OCI-LY3 (cell line): ENCODE data around the gene UBE2U.

ENCODE experiments used
- H2AFZ ChIP-seq: fragments of 200-600, 300-600 bp; shearing (Covaris generic); 2 replicates; pipeline ENCODE4 v1.6.0; 2014; ENCODE audit warnings: antibody characterized with exemption, low read depth, low read length
- H3K27ac ChIP-seq: fragments of 200-600, 300-600 bp; sonication (generic); 2 replicates; pipeline ENCODE4 v1.5.1; 2014; ENCODE audit warnings: mild to moderate bottlenecking, low read length, moderate library complexity, mixed read lengths
- H3K27me3 ChIP-seq: fragments of 200-600, 300-600 bp; sonication (generic); 2 replicates; pipeline ENCODE4 v1.6.1; 2014; ENCODE audit warnings: low read depth, low read length, mixed read lengths
- H3K36me3 ChIP-seq: fragments of 200-600, 300-600 bp; sonication (generic); replicated peaks from 2 replicates; pipeline ENCODE3; 2014; ENCODE audit warnings: low read depth, low read length, mixed read lengths
- H3K4me1 ChIP-seq: fragments of 300-600, 200-600 bp; sonication (generic); 2 replicates; pipeline ENCODE4 v1.6.1; 2014; ENCODE audit warnings: low read length, mixed read lengths
- H3K4me2 ChIP-seq: fragments of 200-600, 300-600 bp; sonication (generic); 2 replicates; pipeline ENCODE4 v1.6.1; 2014; ENCODE audit warnings: low read length, mixed read lengths
- H3K4me3 ChIP-seq: fragments of 300-600, 200-600 bp; sonication (generic); 2 replicates; pipeline ENCODE4 v1.5.1; 2014; ENCODE audit warnings: antibody characterized with exemption, mild to moderate bottlenecking, low read length, moderate library complexity
- H3K79me2 ChIP-seq: fragments of 300-600, 200-600 bp; shearing (Covaris generic); 2 replicates; pipeline ENCODE4 v1.6.1; 2014; ENCODE audit warnings: mild to moderate bottlenecking, low read length, mixed read lengths
- H3K9ac ChIP-seq: fragments of 300-600, 200-600 bp; shearing (Covaris generic); 2 replicates; pipeline ENCODE4 v1.6.0; 2014; ENCODE audit warnings: mild to moderate bottlenecking, low read length, moderate library complexity
- H3K9me3 ChIP-seq: fragments of 200-600, 300-600 bp; shearing (Covaris generic); 2 replicates; pipeline ENCODE4 v1.6.1; 2014; ENCODE audit warnings: low read length, mixed read lengths; ENCODE audit not compliant: insufficient read depth
- H4K20me1 ChIP-seq: fragments of 200-600, 300-600 bp; sonication (generic); 2 replicates; pipeline ENCODE4 v1.6.1; 2016; ENCODE audit warnings: low read length, mixed read lengths; ENCODE audit not compliant: insufficient read depth
- EZH2phosphoT487 ChIP-seq: fragments of 200-600 bp; shearing (Covaris generic); IDR thresholded peaks from 2 replicates; pipeline ENCODE4 v1.6.1; 2018; ENCODE audit warnings: antibody characterized with exemption, mixed run types, low read depth
- TF ChIP-seq, protein P1 (sequence below): fragments of 200-600, 300-600 bp; sonication (generic); IDR thresholded peaks from 2 replicates; pipeline ENCODE4 v1.5.1; 2014; ENCODE audit warnings: antibody characterized with exemption, low read length, low read depth

UBE2U gene

DNA sequence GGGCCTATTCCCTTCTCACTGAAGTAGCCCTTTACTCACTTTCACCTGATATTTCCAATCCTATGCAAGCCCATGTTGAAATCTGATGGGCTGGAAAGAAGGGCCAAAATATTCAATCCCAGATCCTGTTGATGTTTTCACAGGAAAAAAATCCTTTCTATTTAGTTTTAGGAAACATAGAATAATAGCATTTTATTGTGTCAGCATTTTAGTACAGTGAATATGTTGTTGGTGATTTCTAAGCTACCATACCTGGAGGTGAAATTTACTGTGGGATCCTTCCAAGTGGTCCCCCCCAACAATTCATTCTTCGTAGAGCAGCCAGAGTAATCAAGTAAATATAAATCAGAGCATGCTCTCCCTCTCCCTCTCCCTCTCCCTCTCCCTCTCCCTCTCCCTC lies 3.4 kb upstream of the UBE2U start:
- TF ChIP-seq, protein P1, sequence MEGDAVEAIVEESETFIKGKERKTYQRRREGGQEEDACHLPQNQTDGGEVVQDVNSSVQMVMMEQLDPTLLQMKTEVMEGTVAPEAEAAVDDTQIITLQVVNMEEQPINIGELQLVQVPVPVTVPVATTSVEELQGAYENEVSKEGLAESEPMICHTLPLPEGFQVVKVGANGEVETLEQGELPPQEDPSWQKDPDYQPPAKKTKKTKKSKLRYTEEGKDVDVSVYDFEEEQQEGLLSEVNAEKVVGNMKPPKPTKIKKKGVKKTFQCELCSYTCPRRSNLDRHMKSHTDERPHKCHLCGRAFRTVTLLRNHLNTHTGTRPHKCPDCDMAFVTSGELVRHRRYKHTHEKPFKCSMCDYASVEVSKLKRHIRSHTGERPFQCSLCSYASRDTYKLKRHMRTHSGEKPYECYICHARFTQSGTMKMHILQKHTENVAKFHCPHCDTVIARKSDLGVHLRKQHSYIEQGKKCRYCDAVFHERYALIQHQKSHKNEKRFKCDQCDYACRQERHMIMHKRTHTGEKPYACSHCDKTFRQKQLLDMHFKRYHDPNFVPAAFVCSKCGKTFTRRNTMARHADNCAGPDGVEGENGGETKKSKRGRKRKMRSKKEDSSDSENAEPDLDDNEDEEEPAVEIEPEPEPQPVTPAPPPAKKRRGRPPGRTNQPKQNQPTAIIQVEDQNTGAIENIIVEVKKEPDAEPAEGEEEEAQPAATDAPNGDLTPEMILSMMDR, result no peak
- no peak for TF ChIP-seq EZH2phosphoT487

DNA sequence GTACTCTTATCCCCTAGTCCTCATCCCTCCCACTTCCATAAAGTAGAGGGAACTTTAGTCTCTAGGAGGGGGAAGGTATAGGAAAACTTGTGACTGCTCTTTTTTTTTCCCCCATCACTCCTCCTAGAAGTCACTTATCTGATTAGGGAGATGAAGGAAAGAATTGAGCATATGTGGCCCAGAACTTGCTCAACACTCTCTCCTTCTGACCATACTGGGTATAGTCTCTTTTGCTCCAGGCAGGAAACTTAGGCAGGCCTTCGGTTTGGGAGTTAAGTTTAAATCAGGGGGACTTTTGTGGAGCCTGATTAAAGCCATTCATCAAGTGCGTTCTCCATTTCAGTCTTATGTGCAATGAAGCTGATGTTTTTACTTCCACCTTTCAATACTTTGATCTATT lies 5.8 kb downstream of the UBE2U start:
- Histone ChIP-seq H4K20me1 (no peaks in the 10 kb centered on the region), H3K27ac (no peak overlapping the region), H2AFZ (no peak overlapping the region), H3K9ac (no peak overlapping the region), H3K9me3 (no peaks in the 10 kb centered on the region), H3K4me3 (no peak overlapping the region), H3K79me2 (no peaks in the 10 kb centered on the region), H3K4me1 (no peaks in the 10 kb centered on the region), H3K27me3 (peaks cover 11% of the 10 kb centered on the region), H3K36me3 (no peaks in the 10 kb centered on the region), H3K4me2 (no peak overlapping the region)
- TF ChIP-seq EZH2phosphoT487, result no peak
- TF ChIP-seq, protein P1, result no peak

More for the DNA sequence above, 3.4 kb upstream of the UBE2U start:
- Histone ChIP-seq H3K27ac (no peak overlapping the region), H3K27me3 (peaks cover 5% of the 10 kb centered on the region; the same call in 1 of the 2 replicates), H3K79me2 (no peaks in the 10 kb centered on the region), H3K4me1 (no peaks in the 10 kb centered on the region), H3K4me2 (no peak overlapping the region), H4K20me1 (no peaks in the 10 kb centered on the region), H2AFZ (no peak overlapping the region), H3K4me3 (no peak overlapping the region), H3K9me3 (no peaks in the 10 kb centered on the region), H3K36me3 (no peaks in the 10 kb centered on the region), H3K9ac (no peak overlapping the region)

DNA sequence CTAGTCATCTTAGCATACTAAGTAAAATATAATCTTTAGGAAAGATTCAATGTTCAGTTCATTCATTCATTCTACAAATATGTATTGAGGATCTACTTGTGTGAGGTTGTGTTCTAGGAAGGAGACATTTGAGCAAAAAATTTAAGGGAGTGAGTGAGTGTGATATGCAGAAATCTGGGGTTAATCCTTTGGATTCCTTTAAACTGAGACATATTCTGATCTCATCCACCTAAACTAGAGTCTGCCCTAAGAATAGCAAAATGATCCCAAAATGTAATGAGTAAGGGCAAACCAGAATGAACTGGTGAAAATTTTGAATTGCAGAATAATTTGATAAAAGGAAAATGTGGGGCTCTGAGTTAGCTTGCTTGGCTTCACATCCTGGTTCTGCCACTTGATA lies 8.6 kb downstream of the UBE2U start:
- Histone ChIP-seq H3K27me3 (peaks cover 6% of the 10 kb centered on the region; the same call in 1 of the 2 replicates), H3K4me1 (no peaks in the 10 kb centered on the region), H3K4me3 (no peak overlapping the region), H3K27ac (no peak overlapping the region), H4K20me1 (no peaks in the 10 kb centered on the region), H3K9me3 (no peaks in the 10 kb centered on the region), H3K4me2 (no peak overlapping the region), H2AFZ (no peak overlapping the region), H3K79me2 (no peaks in the 10 kb centered on the region), H3K9ac (no peak overlapping the region), H3K36me3 (no peaks in the 10 kb centered on the region)
- no peak for TF ChIP-seq EZH2phosphoT487
- TF ChIP-seq, protein P1, result no peak

DNA sequence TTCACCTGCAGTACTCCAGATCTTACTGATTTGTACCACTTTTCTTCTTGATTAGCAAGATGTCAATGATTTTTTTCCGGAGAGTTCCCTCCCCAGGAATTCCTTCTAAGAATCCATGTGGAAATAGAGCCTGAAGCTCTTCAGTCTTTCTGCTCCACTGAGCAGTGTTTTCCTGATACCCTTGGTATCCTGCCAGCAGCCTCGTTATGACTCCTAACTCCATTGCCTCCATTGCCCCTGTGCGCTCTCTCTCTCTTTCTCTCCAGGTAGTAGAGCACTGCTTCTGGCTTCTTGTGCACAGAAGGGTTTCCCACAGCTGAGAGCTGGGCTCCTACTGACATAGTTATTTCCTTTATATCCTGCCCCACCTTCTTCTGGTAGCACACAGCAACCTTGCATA lies 12.2 kb downstream of the UBE2U start:
- Histone ChIP-seq H3K36me3 (no peaks in the 10 kb centered on the region), H4K20me1 (no peaks in the 10 kb centered on the region), H3K4me2 (no peak overlapping the region), H3K79me2 (no peaks in the 10 kb centered on the region), H3K4me3 (no peak overlapping the region), H3K27ac (no peak overlapping the region), H3K9ac (no peak overlapping the region), H2AFZ (no peak overlapping the region), H3K4me1 (no peaks in the 10 kb centered on the region), H3K9me3 (no peaks in the 10 kb centered on the region), H3K27me3 (peaks cover 6% of the 10 kb centered on the region; the same call in 1 of the 2 replicates)
- no peak for TF ChIP-seq EZH2phosphoT487
- TF ChIP-seq, protein P1, result no peak
